ENCODE measurements around the gene DOCK7. TPM values are rescaled to one million over a fixed set of nuclear protein-coding genes. Genes with fewer than 3 reads are reported as not detected.
A peak's percentile ranks its signal among the peaks of the same experiment; 100 is the strongest.

Gene DOCK7
- total and polyA plus RNA-seq, 2 of the 13 experiments (the other 11 are each of a cell fraction or from before 2014, with no cell fraction given): 45.7 to 67.2 TPM

DNA sequence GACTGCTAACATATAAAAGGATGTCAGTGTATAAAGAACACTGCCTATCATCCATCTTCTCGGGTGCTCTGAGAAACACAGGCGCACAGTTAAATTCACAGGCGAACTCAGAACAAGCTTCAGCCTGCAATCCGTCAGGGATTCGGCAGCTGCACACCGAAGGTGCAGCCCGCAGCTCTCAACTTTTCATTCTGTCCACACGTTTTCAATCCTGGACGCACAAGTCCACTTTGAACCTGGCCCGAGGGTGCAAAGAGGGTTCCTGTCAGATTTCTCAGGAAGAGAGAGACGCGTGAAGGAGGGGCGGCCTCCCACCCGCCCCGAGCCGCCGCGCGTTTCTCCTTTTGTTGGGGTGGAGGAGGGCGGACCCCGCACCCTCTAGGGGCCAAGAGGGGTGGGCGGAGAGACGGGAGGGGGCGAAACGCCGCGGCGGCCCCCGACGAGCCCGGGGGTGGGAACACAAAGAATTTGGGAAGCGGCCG, 724 bp downstream of the DOCK7 start (continued):
- TF ChIP-seq KDM4B (CRISPR knock-in tag; IDR thresholded peaks at IDR 0.05) (no peak), HNRNPUL1 (IDR thresholded peaks at IDR 0.05; ENCODE audit: low read depth, low read length) (no peak), ZMYM4 (CRISPR knock-in tag; IDR thresholded peaks at IDR 0.05) (0 out of 2 replicates have a peak, but pooled peaks have one; percentile 28), ZNF484 (CRISPR knock-in tag; IDR thresholded peaks at IDR 0.05; ENCODE audit: borderline replicate concordance, low read depth) (no peak), ZNF562 (CRISPR knock-in tag; IDR thresholded peaks at IDR 0.05; ENCODE audit: borderline replicate concordance) (no peak), SOX6 (IDR thresholded peaks at IDR 0.05) (no peak), SOX6 (CRISPR knock-in tag; IDR thresholded peaks at IDR 0.05) (peak; percentile 41; the same call in 1 of the 2 replicates), NR1H2 (CRISPR knock-in tag; IDR thresholded peaks at IDR 0.05; ENCODE audit: borderline replicate concordance, low read depth) (no peak), BHLHE40 (IDR thresholded peaks at IDR 0.05; ENCODE audit: low read length) (no peak), ZSCAN29 (CRISPR knock-in tag; conservative IDR thresholded peaks at IDR 0.05) (no peak), SRSF9 (IDR thresholded peaks at IDR 0.05; ENCODE audit: borderline replicate concordance, insufficient read depth, low read depth, low read length, poor library complexity, severe bottlenecking) (no peak), SPEN (CRISPR knock-in tag; IDR thresholded peaks at IDR 0.05; ENCODE audit: low read depth) (no peak), ZNF615 (CRISPR knock-in tag; IDR thresholded peaks at IDR 0.05; ENCODE audit: borderline replicate concordance) (no peak), MEIS2 (CRISPR knock-in tag; IDR thresholded peaks at IDR 0.05) (0 out of 2 replicates have a peak, but pooled peaks have one; percentile 30), ZNF619 (CRISPR knock-in tag; IDR thresholded peaks at IDR 0.05) (no peak), TBL1XR1 (IDR thresholded peaks at IDR 0.05; ENCODE audit: borderline replicate concordance, low read length, partially characterized antibody) (no peak), SRY (CRISPR knock-in tag; IDR thresholded peaks at IDR 0.05) (no peak), ZC3H4 (CRISPR knock-in tag; IDR thresholded peaks at IDR 0.05; ENCODE audit: borderline replicate concordance) (0 out of 2 replicates have a peak, but pooled peaks have one; percentile 19), PHF5A (CRISPR knock-in tag; IDR thresholded peaks at IDR 0.05; ENCODE audit: low read depth, unreplicated experiment) (no peak), TSC22D2 (CRISPR knock-in tag; IDR thresholded peaks at IDR 0.05; ENCODE audit: borderline replicate concordance) (no peak)
- TF ChIP-seq, protein P1, sequence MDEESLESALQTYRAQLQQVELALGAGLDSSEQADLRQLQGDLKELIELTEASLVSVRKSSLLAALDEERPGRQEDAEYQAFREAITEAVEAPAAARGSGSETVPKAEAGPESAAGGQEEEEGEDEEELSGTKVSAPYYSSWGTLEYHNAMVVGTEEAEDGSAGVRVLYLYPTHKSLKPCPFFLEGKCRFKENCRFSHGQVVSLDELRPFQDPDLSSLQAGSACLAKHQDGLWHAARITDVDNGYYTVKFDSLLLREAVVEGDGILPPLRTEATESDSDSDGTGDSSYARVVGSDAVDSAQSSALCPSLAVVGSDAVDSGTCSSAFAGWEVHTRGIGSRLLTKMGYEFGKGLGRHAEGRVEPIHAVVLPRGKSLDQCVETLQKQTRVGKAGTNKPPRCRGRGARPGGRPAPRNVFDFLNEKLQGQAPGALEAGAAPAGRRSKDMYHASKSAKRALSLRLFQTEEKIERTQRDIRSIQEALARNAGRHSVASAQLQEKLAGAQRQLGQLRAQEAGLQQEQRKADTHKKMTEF (CRISPR knock-in tag; IDR thresholded peaks at IDR 0.05): no peak; the same call in 1 of the 2 replicates
- TF ChIP-seq, protein P2, sequence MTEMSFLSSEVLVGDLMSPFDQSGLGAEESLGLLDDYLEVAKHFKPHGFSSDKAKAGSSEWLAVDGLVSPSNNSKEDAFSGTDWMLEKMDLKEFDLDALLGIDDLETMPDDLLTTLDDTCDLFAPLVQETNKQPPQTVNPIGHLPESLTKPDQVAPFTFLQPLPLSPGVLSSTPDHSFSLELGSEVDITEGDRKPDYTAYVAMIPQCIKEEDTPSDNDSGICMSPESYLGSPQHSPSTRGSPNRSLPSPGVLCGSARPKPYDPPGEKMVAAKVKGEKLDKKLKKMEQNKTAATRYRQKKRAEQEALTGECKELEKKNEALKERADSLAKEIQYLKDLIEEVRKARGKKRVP (CRISPR knock-in tag; IDR thresholded peaks at IDR 0.05): no peak
- TF ChIP-seq, protein P3, sequence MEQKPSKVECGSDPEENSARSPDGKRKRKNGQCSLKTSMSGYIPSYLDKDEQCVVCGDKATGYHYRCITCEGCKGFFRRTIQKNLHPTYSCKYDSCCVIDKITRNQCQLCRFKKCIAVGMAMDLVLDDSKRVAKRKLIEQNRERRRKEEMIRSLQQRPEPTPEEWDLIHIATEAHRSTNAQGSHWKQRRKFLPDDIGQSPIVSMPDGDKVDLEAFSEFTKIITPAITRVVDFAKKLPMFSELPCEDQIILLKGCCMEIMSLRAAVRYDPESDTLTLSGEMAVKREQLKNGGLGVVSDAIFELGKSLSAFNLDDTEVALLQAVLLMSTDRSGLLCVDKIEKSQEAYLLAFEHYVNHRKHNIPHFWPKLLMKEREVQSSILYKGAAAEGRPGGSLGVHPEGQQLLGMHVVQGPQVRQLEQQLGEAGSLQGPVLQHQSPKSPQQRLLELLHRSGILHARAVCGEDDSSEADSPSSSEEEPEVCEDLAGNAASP (CRISPR knock-in tag; IDR thresholded peaks at IDR 0.05; ENCODE audit: borderline replicate concordance): no peak; the same call in 1 of the 2 replicates
- TF ChIP-seq, protein P4, sequence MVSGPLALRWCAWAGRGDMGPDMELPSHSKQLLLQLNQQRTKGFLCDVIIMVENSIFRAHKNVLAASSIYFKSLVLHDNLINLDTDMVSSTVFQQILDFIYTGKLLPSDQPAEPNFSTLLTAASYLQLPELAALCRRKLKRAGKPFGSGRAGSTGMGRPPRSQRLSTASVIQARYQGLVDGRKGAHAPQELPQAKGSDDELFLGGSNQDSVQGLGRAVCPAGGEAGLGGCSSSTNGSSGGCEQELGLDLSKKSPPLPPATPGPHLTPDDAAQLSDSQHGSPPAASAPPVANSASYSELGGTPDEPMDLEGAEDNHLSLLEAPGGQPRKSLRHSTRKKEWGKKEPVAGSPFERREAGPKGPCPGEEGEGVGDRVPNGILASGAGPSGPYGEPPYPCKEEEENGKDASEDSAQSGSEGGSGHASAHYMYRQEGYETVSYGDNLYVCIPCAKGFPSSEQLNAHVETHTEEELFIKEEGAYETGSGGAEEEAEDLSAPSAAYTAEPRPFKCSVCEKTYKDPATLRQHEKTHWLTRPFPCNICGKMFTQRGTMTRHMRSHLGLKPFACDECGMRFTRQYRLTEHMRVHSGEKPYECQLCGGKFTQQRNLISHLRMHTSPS (CRISPR knock-in tag; IDR thresholded peaks at IDR 0.05; ENCODE audit: low read depth): no peak
- TF ChIP-seq, protein P5, sequence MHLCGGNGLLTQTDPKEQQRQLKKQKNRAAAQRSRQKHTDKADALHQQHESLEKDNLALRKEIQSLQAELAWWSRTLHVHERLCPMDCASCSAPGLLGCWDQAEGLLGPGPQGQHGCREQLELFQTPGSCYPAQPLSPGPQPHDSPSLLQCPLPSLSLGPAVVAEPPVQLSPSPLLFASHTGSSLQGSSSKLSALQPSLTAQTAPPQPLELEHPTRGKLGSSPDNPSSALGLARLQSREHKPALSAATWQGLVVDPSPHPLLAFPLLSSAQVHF (CRISPR knock-in tag; IDR thresholded peaks at IDR 0.05): 0 out of 2 replicates have a peak, but pooled peaks have one; percentile 18

All from HepG2 (cell line).